Measurements from ENCODE around the gene NCAPD2.

Gene NCAPD2

DNA sequence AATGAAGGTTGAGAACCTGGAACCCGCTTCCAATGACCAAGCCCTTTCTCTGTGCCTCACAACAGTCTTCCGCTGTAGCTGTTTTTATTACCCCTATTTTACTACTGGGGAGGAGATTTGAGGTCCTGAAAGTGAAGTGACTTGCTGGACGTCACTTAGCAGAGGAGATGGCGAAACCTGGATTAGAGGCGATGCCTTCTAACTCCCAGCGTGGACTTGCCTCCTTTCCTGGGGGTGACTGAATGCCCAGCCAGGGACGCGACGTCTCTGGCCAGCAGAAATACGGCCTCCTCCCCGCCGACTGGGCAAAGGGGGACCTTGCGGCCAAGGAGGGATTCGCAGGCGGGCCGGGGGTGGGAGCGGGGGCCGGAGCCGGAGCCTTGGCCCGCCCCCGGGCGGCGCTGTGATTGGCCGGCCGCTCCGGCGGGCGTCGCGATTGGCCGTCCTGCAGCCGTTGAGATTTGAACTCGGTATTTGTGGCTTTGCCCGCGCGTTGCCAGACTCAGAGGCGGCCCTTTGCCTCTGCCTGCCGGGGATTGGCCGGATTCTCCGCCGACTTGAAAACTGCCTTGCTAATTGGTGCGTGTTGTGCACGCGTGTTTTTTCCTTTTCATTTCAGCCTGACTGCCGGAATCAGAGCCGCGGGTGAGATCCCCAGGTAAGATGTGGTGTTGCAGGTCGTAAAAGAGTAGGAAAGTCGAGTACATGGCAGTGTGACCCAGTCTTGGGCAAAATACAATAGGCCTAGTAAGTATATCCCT, at the start of gene NCAPD2:
NCAPD2 (plus strand) TSS at position 606 of the 761 bp plus-strand sequence. CDS start 997 bp downstream, outside the sequence.
- TF ChIP-seq YY1 (IDR thresholded peaks at IDR 0.05; ENCODE audit: insufficient read depth, insufficient read length): no peak
- TF ChIP-seq SUZ12 (IDR thresholded peaks at IDR 0.05; ENCODE audit: extremely low read depth, insufficient read depth, insufficient read length): no peak
- TF ChIP-seq ZNF274 (IDR thresholded peaks at IDR 0.05; ENCODE audit: low read depth, low read length): no peak
- peak; percentile 100 for DNase-seq (ENCODE audit: low read depth, low spot score)
- peak within 1 kb of the TSS; percentile 98 for H3K4me3 ChIP-seq (ENCODE audit: insufficient read length, low read depth)
- H3K9ac ChIP-seq (ENCODE audit: insufficient read length, low read depth): peak within 1 kb of the TSS; percentile 97
- peaks cover 62% of the 10 kb centered on the region for H3K36me3 ChIP-seq (ENCODE audit: insufficient read depth, insufficient read length, low read length)
- peaks cover 3% of the 10 kb centered on the region for H3K4me1 ChIP-seq (ENCODE audit: insufficient read depth, insufficient read length)
- no peaks in the 10 kb centered on the region for H3K27me3 ChIP-seq (ENCODE audit: insufficient read depth, insufficient read length)
- no peaks in the 10 kb centered on the region for H3K9me3 ChIP-seq (ENCODE audit: insufficient read depth, low read length)

- Histone ChIP-seq H3K4me1 (ENCODE audit: insufficient read depth, insufficient read length) (peaks cover 4% of the 10 kb centered on the region), H3K9ac (ENCODE audit: insufficient read length, low read depth) (no peak within 1 kb of the TSS), H3K36me3 (ENCODE audit: insufficient read depth, insufficient read length, low read length) (peaks cover 27% of the 10 kb centered on the region), H3K9me3 (ENCODE audit: insufficient read depth, low read length) (no peaks in the 10 kb centered on the region), H3K27me3 (ENCODE audit: insufficient read depth, insufficient read length) (no peaks in the 10 kb centered on the region), H3K4me3 (ENCODE audit: insufficient read length, low read depth) (no peak within 1 kb of the TSS)
- TF ChIP-seq ZNF274 (IDR thresholded peaks at IDR 0.05; ENCODE audit: low read depth, low read length): no peak
- TF ChIP-seq SUZ12 (IDR thresholded peaks at IDR 0.05; ENCODE audit: extremely low read depth, insufficient read depth, insufficient read length): no peak
- TF ChIP-seq YY1 (IDR thresholded peaks at IDR 0.05; ENCODE audit: insufficient read depth, insufficient read length): no peak
- no peak for DNase-seq (ENCODE audit: low read depth, low spot score)
These were observed 48.9 kb upstream of the NCAPD2 start, which contains the start of gene CD27 for GRCh38 chr12:6444704-6445688. CD27 (plus strand) TSS chr12:6444955; CDS start chr12:6445096, 141 bp downstream.

DNA sequence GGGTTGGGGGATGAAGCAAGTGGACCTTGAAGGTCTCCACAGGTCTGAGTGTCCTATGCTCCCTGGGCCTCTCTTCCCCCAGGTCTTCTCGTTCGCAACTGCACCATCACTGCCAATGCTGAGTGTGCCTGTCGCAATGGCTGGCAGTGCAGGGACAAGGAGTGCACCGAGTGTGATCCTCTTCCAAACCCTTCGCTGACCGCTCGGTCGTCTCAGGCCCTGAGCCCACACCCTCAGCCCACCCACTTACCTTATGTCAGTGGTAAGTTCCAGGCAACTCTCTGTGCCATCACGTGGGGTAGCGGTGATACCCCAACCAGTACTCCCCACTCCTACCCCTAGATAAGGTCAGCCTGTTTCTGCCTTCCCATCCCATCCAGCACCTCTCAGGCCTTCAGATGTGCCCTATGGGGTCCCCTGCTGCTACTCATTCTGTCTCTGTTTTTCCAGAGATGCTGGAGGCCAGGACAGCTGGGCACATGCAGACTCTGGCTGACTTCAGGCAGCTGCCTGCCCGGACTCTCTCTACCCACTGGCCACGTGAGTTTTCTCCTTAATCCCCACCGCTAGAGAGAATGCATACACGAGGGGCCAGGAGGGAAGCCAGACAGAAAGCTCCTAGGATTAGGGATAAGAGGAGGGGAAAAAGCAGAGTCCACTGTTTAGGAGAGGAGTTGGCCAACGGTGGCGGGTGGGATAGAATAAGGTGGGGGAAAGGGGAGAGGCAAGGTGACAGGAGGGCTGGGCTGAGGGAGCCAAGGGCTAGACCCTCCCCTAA, 43.6 kb upstream of the NCAPD2 start:
- peak overlapping the region; percentile 42 for H3K4me3 ChIP-seq (ENCODE audit: insufficient read length, low read depth)
- no peaks in the 10 kb centered on the region for H3K27me3 ChIP-seq (ENCODE audit: insufficient read depth, insufficient read length)
- H3K9me3 ChIP-seq (ENCODE audit: insufficient read depth, low read length): no peaks in the 10 kb centered on the region
- DNase-seq (ENCODE audit: low read depth, low spot score): no peak
- TF ChIP-seq YY1 (IDR thresholded peaks at IDR 0.05; ENCODE audit: insufficient read depth, insufficient read length): no peak
- no peak for TF ChIP-seq SUZ12 (IDR thresholded peaks at IDR 0.05; ENCODE audit: extremely low read depth, insufficient read depth, insufficient read length)
- no peak for TF ChIP-seq ZNF274 (IDR thresholded peaks at IDR 0.05; ENCODE audit: low read depth, low read length)
- peaks cover 26% of the 10 kb centered on the region for H3K4me1 ChIP-seq (ENCODE audit: insufficient read depth, insufficient read length)
- peaks cover 32% of the 10 kb centered on the region for H3K36me3 ChIP-seq (ENCODE audit: insufficient read depth, insufficient read length, low read length)
- H3K9ac ChIP-seq (ENCODE audit: insufficient read length, low read depth): peak overlapping the region; percentile 86

DNA sequence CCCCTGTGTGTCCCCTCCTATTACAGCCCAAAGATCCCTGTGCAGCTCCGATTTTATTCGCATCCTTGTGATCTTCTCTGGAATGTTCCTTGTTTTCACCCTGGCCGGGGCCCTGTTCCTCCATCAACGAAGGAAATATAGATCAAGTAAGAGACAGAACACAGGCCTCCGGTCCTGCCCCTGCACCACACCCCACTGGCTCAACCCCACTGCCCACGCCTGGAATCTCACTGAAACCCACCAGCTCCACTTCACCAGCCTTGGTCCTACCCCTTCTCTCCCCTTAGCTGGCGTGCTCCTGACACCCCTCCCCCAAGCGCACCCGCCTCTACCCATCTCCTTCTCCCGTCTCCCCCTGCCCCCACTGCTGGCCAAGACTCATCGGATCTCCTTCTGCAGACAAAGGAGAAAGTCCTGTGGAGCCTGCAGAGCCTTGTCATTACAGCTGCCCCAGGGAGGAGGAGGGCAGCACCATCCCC, 43.0 kb upstream of the NCAPD2 start:
- H3K4me1 ChIP-seq (ENCODE audit: insufficient read depth, insufficient read length): peaks cover 26% of the 10 kb centered on the region
- H3K27me3 ChIP-seq (ENCODE audit: insufficient read depth, insufficient read length): no peaks in the 10 kb centered on the region
- TF ChIP-seq SUZ12 (IDR thresholded peaks at IDR 0.05; ENCODE audit: extremely low read depth, insufficient read depth, insufficient read length) (no peak), ZNF274 (IDR thresholded peaks at IDR 0.05; ENCODE audit: low read depth, low read length) (no peak), YY1 (IDR thresholded peaks at IDR 0.05; ENCODE audit: insufficient read depth, insufficient read length) (no peak)
- H3K4me3 ChIP-seq (ENCODE audit: insufficient read length, low read depth): peak overlapping the region; percentile 42
- peaks cover 26% of the 10 kb centered on the region for H3K36me3 ChIP-seq (ENCODE audit: insufficient read depth, insufficient read length, low read length)
- no peaks in the 10 kb centered on the region for H3K9me3 ChIP-seq (ENCODE audit: insufficient read depth, low read length)
- H3K9ac ChIP-seq (ENCODE audit: insufficient read length, low read depth): peak overlapping the region; percentile 86
- DNase-seq (ENCODE audit: low read depth, low spot score): peak; percentile 84

- peaks cover 20% of the 10 kb centered on the region for H3K36me3 ChIP-seq (ENCODE audit: insufficient read depth, insufficient read length, low read length)
- TF ChIP-seq SUZ12 (IDR thresholded peaks at IDR 0.05; ENCODE audit: extremely low read depth, insufficient read depth, insufficient read length): no peak
- TF ChIP-seq YY1 (IDR thresholded peaks at IDR 0.05; ENCODE audit: insufficient read depth, insufficient read length): peak; percentile 42
- TF ChIP-seq ZNF274 (IDR thresholded peaks at IDR 0.05; ENCODE audit: low read depth, low read length): no peak
- H3K9ac ChIP-seq (ENCODE audit: insufficient read length, low read depth): peak within 1 kb of the TSS; percentile 86
- peak; percentile 48 for DNase-seq (ENCODE audit: low read depth, low spot score)
- peaks cover 26% of the 10 kb centered on the region for H3K4me1 ChIP-seq (ENCODE audit: insufficient read depth, insufficient read length)
- H3K9me3 ChIP-seq (ENCODE audit: insufficient read depth, low read length): no peaks in the 10 kb centered on the region
- H3K4me3 ChIP-seq (ENCODE audit: insufficient read length, low read depth): peak within 1 kb of the TSS; percentile 42
- no peaks in the 10 kb centered on the region for H3K27me3 ChIP-seq (ENCODE audit: insufficient read depth, insufficient read length)
These were observed 42.3 kb upstream of the NCAPD2 start, which contains the start of gene TAPBPL for GRCh38 chr12:6451348-6452244. TAPBPL (plus strand) TSS chr12:6452042; CDS start chr12:6452249, 207 bp downstream.

Measured in NT2/D1 (cell line).